Activated CD8-positive, alpha-beta memory T cell treated with anti-CD3 and anti-CD28 coated beads, Interleukin-2, amount 10 ng/mL, durations not matched to agents 7 days and 5 days (primary cell): Measurements from ENCODE around the gene TTLL3. TPM values are rescaled to one million over a fixed set of nuclear protein-coding genes. Genes with fewer than 3 reads are reported as not detected.
A peak's percentile ranks its signal among the peaks of the same experiment; 100 is the strongest.

ENCODE experiments used
- ATAC-seq: fragments of 150-1000 bp; cut with Tn5 transposase; one replicate; pipeline ENCODE4 v1.10.0; 2021; ENCODE audit warnings: moderate library complexity
- CTCF ChIA-PET: fragments of 350-600 bp; sonication (Branson Sonifier 250); formaldehyde crosslinking; loops from one replicate; lab custom pipeline; 2021; ENCODE audit warnings: antibody characterized with exemption; lab: Charles Lee
- DNase-seq: peaks from one replicate; pipeline ENCODE4 v3.0.0-alpha.2; 2020
- H3K27ac Mint-ChIP-seq: one replicate; pipeline ENCODE4 v1.8.0; 2021; ENCODE audit warnings: mild to moderate bottlenecking, mixed read lengths
- H3K27me3 Mint-ChIP-seq: one replicate; pipeline ENCODE4 v1.8.0; 2021; ENCODE audit warnings: mixed read lengths
- H3K36me3 Mint-ChIP-seq: one replicate; pipeline ENCODE4 v1.8.0; 2021; ENCODE audit warnings: mild to moderate bottlenecking, mixed read lengths
- H3K4me1 Mint-ChIP-seq: one replicate; pipeline ENCODE4 v1.8.0; 2021; ENCODE audit warnings: mixed read lengths
- H3K4me3 Mint-ChIP-seq: one replicate; pipeline ENCODE4 v1.8.0; 2021; ENCODE audit warnings: mild to moderate bottlenecking, moderate library complexity, mixed read lengths
- H3K9me3 Mint-ChIP-seq: one replicate; pipeline ENCODE4 v1.8.0; 2022; ENCODE audit warnings: low read depth, mixed read lengths
- total RNA-seq, 2 experiments: library from RNA; stranded (reverse); gene quantifications; one replicate each; pipeline ENCODE4 v1.2.3, GENCODE V29; 2021

Gene TTLL3
- total RNA-seq, 2 experiments from 2014 or later = 40.4 to 77.5 TPM

DNA sequence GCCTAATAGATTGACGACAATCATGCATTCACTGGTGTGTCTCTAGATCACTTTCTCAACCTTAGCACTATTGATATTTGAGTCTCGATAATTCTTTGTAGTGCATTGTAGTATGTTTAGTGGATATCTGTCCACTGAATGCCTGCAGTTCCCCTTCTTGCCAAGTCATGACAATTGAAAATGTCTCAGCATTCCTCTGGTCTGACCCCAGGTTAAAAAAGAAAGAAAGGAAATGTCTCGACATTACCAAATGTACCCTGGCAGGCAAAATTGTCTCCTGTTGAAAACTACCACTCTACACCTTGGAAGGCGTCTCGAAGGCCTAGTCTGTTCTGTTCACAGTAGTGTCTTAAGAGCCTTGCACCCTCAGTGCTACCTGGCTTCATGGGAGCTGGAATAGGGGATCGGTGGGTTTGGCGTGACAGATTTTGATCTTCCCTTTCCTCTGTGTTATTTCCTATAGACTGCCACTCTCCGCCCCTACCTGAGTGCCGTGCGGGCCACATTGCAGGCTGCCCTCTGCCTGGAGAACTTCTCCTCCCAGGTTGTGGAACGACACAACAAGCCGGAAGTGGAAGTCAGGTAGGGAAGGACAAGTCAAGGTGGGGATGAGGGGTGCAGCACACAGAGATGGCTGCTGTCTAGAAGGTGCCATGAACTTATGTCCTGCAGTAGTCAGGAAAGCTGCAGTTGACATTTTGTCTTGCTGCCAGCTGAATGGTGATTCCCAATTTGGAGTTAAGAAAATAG, 12.7 kb upstream of the TTLL3 start:
- no peak overlapping the region for H3K4me3 Mint-ChIP-seq
- ATAC-seq (no peak), DNase-seq (no peak)
- CTCF ChIA-PET = interaction anchor here (2.3 kb wide), 1 partner anchor 8 kb away, joined by 9 read pairs; no protein-coding TSS in a partner anchor
- no peaks in the 10 kb centered on the region for H3K9me3 Mint-ChIP-seq
- no peaks in the 10 kb centered on the region for H3K27me3 Mint-ChIP-seq
- H3K36me3 Mint-ChIP-seq = peaks cover 61% of the 10 kb centered on the region
- H3K27ac Mint-ChIP-seq = no peak overlapping the region
- peaks cover 29% of the 10 kb centered on the region for H3K4me1 Mint-ChIP-seq

DNA sequence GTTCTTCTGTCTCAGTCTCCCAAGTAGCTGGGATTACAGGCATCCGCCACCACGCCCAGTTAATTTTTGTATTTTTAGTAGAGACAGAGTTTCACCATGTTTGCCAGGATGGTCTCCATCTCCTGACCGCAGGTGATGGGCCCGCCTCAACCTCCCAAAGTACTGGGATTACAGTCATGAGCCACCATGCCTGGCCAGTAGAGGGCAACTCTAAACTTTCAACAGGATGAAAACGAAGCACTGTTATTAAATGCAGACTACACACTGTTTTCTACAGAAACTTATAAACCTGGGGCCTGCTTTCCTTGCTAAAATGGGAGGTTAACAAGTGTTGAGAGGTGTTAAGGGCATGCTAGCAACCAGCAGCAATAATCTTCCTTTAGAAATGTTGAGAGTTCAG, 9.5 kb upstream of the TTLL3 start:
- Mint-ChIP-seq H3K4me1 (peaks cover 22% of the 10 kb centered on the region), H3K27me3 (no peaks in the 10 kb centered on the region), H3K4me3 (no peak overlapping the region), H3K9me3 (no peaks in the 10 kb centered on the region), H3K27ac (no peak overlapping the region), H3K36me3 (peaks cover 69% of the 10 kb centered on the region)
- CTCF ChIA-PET = interaction anchor here (0.7 kb wide), 1 partner anchor 36 kb away, joined by 3 read pairs; no protein-coding TSS in a partner anchor
- DNase-seq (no peak), ATAC-seq (no peak)

DNA sequence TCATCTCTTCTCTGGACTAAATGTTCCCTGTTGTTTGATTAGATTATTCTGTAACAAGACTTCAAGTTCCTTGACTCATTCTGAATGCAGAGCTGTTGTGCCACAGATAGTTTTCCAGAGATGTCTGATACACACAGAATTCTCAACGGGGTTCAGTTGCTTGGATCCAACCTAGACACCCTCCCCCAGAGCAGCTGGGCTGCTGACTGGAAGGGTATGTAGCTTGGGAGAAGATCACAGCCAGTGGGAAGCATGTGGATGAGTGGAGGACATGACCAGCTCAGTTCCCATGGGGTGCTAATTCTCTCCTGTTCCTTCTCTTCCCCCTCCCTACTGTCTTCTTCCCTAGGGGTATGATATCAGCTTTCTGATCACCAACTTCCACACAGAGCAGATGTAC, 6.6 kb upstream of the TTLL3 start:
- H3K4me3 Mint-ChIP-seq = no peak overlapping the region
- H3K27me3 Mint-ChIP-seq = no peaks in the 10 kb centered on the region
- ATAC-seq (no peak), DNase-seq (no peak)
- peaks cover 33% of the 10 kb centered on the region for H3K4me1 Mint-ChIP-seq
- no peak overlapping the region for H3K27ac Mint-ChIP-seq
- no peaks in the 10 kb centered on the region for H3K9me3 Mint-ChIP-seq
- H3K36me3 Mint-ChIP-seq = peaks cover 63% of the 10 kb centered on the region
- CTCF ChIA-PET = interaction anchor here (1.0 to 2.9 kb wide), 3 partner anchors 10 to 77 kb away, joined by 3 to 11 read pairs (median 4); partner anchors contain the start of genes ARPC4 and TADA3

DNA sequence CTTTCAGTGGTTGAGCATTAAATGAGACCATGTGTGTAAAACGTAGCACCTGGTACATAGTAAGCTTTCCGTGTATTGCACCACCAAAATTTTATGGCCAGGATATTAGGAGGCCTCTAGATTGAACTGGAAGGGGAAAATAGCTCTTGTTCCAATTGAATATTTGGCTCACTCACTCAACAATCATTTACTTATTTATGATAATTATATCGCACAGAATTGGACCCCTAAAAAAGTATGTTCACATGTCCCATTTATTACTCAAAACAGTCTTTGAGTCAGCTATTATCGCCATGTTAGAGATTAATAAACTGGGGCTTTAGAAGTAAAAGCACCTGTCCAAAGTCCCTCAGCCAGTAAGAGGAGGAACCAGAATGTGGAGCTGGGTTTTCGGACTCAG, 5.1 kb upstream of the TTLL3 start:
- ATAC-seq (no peak), DNase-seq (no peak)
- CTCF ChIA-PET = interaction anchor here (0.6 to 2.9 kb wide), 3 partner anchors 9 to 78 kb away, joined by 3 to 11 read pairs (median 9); partner anchors contain the start of genes ARPC4 and TADA3
- no peaks in the 10 kb centered on the region for H3K27me3 Mint-ChIP-seq
- peaks cover 46% of the 10 kb centered on the region for H3K4me1 Mint-ChIP-seq
- no peak overlapping the region for H3K27ac Mint-ChIP-seq
- no peak overlapping the region for H3K4me3 Mint-ChIP-seq
- H3K36me3 Mint-ChIP-seq = peaks cover 60% of the 10 kb centered on the region
- H3K9me3 Mint-ChIP-seq = no peaks in the 10 kb centered on the region

DNA sequence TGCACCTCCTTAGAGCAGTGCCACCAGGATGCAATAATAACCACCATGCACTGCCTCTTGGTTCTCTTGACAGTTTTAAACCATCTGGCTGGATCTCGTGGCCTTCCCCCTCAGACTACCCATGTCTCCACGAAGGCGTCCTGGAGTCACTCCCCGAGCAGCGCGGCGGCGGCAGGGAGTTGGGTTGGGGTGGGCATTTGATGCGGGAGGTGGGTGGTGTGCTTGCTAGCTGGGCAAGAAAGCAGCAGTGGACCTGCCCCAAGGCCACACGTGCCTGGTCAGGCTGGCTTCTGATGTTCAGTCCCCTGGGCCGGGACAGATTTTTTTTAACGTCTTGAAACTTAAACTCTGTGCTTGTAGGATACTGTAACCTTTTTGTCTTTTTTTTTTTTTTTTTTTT, 3.9 kb upstream of the TTLL3 start:
- Mint-ChIP-seq H3K4me1 (peaks cover 52% of the 10 kb centered on the region), H3K27ac (peak overlapping the region; percentile 18)

DNA sequence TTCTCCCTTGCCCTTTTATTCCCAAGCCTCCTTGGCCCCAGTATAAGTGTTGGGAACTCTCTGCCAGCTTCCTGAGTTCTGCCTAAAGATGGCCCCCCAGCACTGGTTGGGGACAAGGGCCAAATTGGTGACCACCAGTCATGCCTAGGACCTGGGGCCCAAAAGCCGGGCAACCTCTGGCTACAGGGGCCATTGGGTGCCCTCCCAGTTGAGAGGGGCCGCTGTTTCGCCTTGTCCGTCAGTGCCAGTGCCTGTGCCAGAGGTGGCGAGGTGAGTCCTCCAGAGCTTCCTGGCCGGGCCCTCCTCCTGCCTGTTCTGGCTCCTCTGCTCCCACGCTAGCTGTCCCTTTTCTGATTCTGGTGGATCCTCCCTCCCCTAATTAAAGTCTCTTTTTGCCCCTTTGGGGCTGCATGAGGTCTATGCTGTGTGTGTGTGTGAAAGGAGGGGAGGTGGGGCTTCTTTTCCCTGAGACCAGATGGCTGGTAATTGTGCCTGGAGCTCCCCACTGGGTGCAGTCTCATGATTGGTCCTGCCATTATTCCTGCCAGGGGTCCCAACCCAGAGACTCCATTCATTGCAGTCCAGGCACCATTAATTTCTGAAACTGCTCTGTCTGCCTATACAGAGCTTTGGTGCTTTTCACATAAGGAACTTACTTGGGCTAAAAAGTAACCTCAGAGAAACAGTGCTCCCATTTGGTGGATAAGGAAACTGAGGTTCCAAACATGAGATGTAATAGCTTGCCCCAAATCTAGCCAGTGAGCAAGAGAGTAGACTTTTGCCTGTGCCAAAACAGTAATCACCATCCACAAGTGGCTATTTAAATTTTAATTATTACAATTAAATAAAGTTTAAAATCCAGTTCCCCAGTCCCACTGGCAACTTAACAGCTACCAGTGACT, 3.1 kb upstream of the TTLL3 start:
- Mint-ChIP-seq H3K9me3 (no peaks in the 10 kb centered on the region), H3K4me3 (no peak overlapping the region), H3K4me1 (peaks cover 54% of the 10 kb centered on the region), H3K27me3 (no peaks in the 10 kb centered on the region), H3K36me3 (peaks cover 53% of the 10 kb centered on the region), H3K27ac (peak overlapping the region; percentile 99)
- DNase-seq (no peak), ATAC-seq (no peak)
- CTCF ChIA-PET = interaction anchor here (1.0 to 4.0 kb wide), 4 partner anchors 15 to 124 kb away, joined by 3 to 24 read pairs (median 4); partner anchors contain the start of genes ARPC4 and TADA3

More for the DNA sequence above, 3.9 kb upstream of the TTLL3 start:
- CTCF ChIA-PET = interaction anchor here (0.7 to 4.0 kb wide), 4 partner anchors 10 to 78 kb away, joined by 3 to 24 read pairs (median 6); partner anchors contain the start of genes ARPC4 and TADA3
- ATAC-seq = no peak
- Mint-ChIP-seq H3K27me3 (no peaks in the 10 kb centered on the region), H3K9me3 (no peaks in the 10 kb centered on the region), H3K36me3 (peaks cover 52% of the 10 kb centered on the region), H3K4me3 (no peak overlapping the region)
- DNase-seq = no peak

DNA sequence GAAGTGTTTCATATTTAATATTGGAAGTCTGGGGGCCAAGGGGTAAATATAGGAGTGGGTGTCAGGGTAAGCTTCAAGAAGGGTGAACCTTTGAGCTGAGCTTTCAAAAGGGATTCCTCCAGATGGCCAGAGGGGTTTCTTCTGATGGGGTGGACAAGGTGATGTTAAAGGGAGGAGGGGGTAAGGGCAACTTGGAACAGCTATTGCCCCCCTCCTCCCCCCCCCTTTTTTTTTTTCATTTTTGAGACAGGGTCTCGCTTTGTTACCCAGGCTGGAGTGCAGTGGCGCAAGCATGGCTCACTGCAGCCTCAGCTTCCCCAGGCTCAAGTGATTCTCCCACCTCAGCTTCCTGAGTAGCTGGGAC, 2.1 kb upstream of the TTLL3 start:
- CTCF ChIA-PET = interaction anchor here (0.9 to 4.0 kb wide), 7 partner anchors 16 to 125 kb away, joined by 3 to 24 read pairs (median 7); partner anchors contain the start of genes ARPC4, BRPF1 and TADA3
- H3K27me3 Mint-ChIP-seq = no peaks in the 10 kb centered on the region
- peak overlapping the region; percentile 99 for H3K27ac Mint-ChIP-seq
- H3K4me1 Mint-ChIP-seq = peaks cover 54% of the 10 kb centered on the region
- ATAC-seq (no peak), DNase-seq (no peak)
- no peak overlapping the region for H3K4me3 Mint-ChIP-seq
- H3K9me3 Mint-ChIP-seq = no peaks in the 10 kb centered on the region
- H3K36me3 Mint-ChIP-seq = peaks cover 49% of the 10 kb centered on the region

DNA sequence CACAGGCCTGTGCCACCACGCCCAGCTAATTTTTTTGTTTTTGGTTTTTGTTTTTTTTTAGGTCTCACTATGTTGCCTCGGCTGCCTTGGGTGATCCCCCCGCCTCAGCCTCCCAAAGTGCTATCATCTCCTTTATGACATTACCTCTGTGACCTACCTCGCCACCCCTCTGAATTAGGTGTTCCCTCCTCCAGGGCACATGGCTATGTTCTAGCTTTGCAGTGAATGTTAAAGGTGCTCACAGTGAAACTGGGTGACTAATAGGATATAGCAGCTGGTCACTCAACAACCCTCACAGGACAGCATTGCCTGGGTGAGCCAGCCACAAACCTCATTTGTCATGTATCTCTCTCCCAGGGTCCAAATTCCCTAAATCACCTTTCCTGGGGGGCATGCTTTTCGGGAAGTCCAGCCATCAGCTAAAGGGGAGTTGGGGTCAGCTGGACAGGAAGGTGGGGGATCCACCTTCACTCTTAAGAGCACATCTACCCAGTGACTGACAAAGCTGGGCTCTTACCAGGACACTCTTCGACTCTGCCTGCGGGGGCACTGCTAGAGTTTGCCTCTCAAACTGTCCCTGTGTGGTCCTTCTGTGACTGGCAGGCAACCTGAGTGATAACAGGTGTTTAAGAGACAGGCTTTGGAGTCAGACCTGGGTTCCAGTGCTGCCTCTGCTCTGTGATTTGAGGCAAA, 1.6 kb upstream of the TTLL3 start:
- Mint-ChIP-seq H3K4me3 (peak overlapping the region; percentile 85), H3K27me3 (no peaks in the 10 kb centered on the region), H3K27ac (peak overlapping the region; percentile 99), H3K9me3 (no peaks in the 10 kb centered on the region), H3K4me1 (peaks cover 54% of the 10 kb centered on the region), H3K36me3 (peaks cover 48% of the 10 kb centered on the region)
- CTCF ChIA-PET = interaction anchor here (0.9 to 4.0 kb wide), 11 partner anchors 17 to 455 kb away, joined by 3 to 24 read pairs (median 5); partner anchors contain the start of genes ARPC4, BRPF1 and TADA3
- peak; percentile 81 for DNase-seq
- ATAC-seq = peak; percentile 68

DNA sequence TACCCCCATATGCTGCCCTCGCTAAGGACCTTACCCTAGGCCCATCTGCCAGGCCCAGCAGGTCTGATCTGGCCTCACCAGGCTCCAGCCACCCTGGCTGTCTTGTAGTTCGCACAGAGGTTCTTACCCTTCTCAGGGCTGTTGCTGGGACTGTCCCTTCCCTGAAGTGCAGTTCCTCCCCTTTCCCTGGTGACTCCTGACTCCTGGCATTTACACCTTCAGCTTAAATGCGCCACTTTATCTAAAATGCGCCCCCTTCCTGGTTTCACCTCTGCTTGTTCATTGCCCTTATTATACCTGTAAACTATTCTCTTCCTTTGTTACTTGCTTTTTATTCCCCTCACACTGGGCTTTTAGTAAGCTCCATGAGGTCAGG, 835 bp upstream of the TTLL3 start:
- H3K4me3 Mint-ChIP-seq = peak overlapping the region; percentile 85
- DNase-seq (no peak), ATAC-seq (peak; percentile 10)
- peak overlapping the region; percentile 99 for H3K27ac Mint-ChIP-seq
- no peaks in the 10 kb centered on the region for H3K9me3 Mint-ChIP-seq
- H3K27me3 Mint-ChIP-seq = no peaks in the 10 kb centered on the region
- CTCF ChIA-PET = interaction anchor here (0.6 to 4.0 kb wide), 11 partner anchors 17 to 456 kb away, joined by 3 to 24 read pairs (median 4); partner anchors contain the start of genes ARPC4, BRPF1 and TADA3
- peaks cover 43% of the 10 kb centered on the region for H3K36me3 Mint-ChIP-seq
- peaks cover 53% of the 10 kb centered on the region for H3K4me1 Mint-ChIP-seq

DNA sequence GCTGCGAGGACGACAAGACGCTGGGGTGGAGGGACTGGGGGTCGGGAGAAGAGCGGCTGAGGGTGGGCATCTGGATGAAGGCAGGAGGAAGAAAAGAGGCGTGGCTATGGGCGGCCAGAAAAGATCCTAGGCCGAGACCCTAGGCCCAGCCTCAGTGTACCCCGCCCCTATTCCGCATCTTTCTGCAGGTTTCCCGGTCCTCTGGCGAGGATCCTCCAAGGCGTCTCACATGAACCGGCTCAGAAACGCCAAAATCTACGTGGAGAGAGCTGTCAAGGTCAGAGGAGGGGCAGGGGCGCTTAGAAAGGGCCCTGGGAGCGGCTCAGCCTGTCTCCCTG, 340 bp downstream of the TTLL3 start:
- Mint-ChIP-seq H3K27me3 (no peaks in the 10 kb centered on the region), H3K36me3 (peaks cover 32% of the 10 kb centered on the region), H3K4me3 (peak overlapping the region; percentile 19), H3K9me3 (no peaks in the 10 kb centered on the region), H3K27ac (no peak overlapping the region), H3K4me1 (peaks cover 44% of the 10 kb centered on the region)
- CTCF ChIA-PET = interaction anchor here (2.3 to 4.0 kb wide), 2 partner anchors 19 to 83 kb away, joined by 5 to 24 read pairs; partner anchors contain the start of genes ARPC4 and TADA3
- DNase-seq (no peak), ATAC-seq (no peak)

DNA sequence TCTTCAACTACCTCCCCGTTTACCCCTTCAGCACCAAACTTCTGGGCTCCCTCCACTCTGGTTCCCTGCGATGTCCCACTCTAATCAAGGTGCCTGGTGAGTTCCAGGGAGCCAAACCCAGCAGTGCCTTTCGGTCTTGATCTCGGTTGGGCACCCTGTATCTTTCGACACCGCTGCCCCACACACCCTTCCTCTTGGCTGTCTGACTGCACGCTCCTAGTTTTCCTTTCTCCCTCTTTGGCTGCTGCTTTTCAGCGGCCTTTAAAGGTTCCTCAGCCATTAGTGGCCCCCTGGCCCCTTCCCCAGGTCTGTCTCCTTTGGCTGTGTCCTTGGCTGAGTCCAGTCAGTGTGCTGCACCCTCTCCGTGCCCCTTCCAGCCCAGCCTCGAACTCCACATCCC, 784 bp downstream of the TTLL3 start:
- ATAC-seq = no peak

DNA sequence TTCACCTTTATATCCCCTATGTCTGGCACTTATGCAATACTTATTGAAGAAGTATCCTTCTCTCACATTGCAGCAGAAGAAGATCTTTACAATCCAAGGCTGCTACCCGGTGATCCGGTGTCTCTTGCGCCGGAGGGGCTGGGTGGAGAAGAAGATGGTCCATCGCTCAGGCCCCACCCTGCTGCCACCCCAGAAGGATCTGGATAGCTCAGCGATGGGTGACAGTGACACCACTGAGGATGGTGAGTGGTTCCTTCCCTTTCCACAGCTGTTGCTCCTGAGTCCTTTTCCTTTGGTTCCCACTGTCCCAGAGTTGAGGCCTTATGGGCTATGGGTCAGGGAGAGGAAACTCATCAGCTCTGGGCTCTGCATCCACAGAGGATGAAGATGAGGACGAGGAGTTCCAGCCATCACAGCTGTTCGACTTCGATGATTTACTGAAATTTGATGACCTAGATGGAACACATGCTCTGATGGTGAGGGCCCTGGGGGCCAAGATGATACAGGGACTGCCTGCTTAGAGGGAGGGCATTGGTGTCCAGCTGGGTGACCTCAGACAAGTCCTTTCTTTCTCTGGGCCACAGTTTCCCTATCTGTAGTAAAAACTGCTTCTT, 2.9 kb downstream of the TTLL3 start:
- Mint-ChIP-seq H3K27me3 (no peaks in the 10 kb centered on the region), H3K27ac (no peak overlapping the region), H3K4me3 (no peak overlapping the region), H3K36me3 (peaks cover 21% of the 10 kb centered on the region), H3K9me3 (no peaks in the 10 kb centered on the region), H3K4me1 (peaks cover 26% of the 10 kb centered on the region)
- CTCF ChIA-PET = interaction anchor here (0.6 kb wide), 1 partner anchor 11 kb away, joined by 5 read pairs; no protein-coding TSS in a partner anchor
- DNase-seq (no peak), ATAC-seq (no peak)

More for the DNA sequence above, 784 bp downstream of the TTLL3 start:
- CTCF ChIA-PET = interaction anchor here (2.3 kb wide), 1 partner anchor 83 kb away, joined by 5 read pairs; no protein-coding TSS in a partner anchor
- no peak for DNase-seq
- H3K27me3 Mint-ChIP-seq = no peaks in the 10 kb centered on the region
- peak overlapping the region; percentile 50 for H3K27ac Mint-ChIP-seq
- peaks cover 30% of the 10 kb centered on the region for H3K36me3 Mint-ChIP-seq
- H3K4me1 Mint-ChIP-seq = peaks cover 42% of the 10 kb centered on the region
- H3K4me3 Mint-ChIP-seq = peak overlapping the region; percentile 19
- no peaks in the 10 kb centered on the region for H3K9me3 Mint-ChIP-seq
